ENCODE results near the gene EGLN2.
"Not testable (repeated sequence)": the region's sequence is repeated elsewhere in the genome, so short reads cannot be mapped to it uniquely, and the experiment has no call there.

Gene EGLN2

GRCh38 chr19:40850277-40850676 lies 51.3 kb downstream of the EGLN2 start, which contains the start of gene CYP2A6:
CYP2A6 (minus strand) TSS chr19:40850447; CDS start chr19:40850426, 21 bp downstream.
- DNase-seq, result not testable (repeated sequence)

GRCh38 chr19:40852467-40853152 lies 53.6 kb downstream of the EGLN2 start:
- DNase-seq, result not testable (repeated sequence)
